Upper lobe of right lung (tissue), 1 donor: ENCODE measurements around the gene TTC28. TPM values are rescaled to one million over a fixed set of nuclear protein-coding genes. Genes with fewer than 3 reads are reported as not detected.
"Not testable (repeated sequence)": the region's sequence is repeated elsewhere in the genome, so short reads cannot be mapped to it uniquely, and the experiment has no call there.

Experiments used
- ATAC-seq: fragments of 200-7000 bp; cut with Tn5 transposase; one replicate; pipeline ENCODE4 v1.9.1; 2020; ENCODE audit warnings: mild to moderate bottlenecking, moderate library complexity
- DNase-seq: peaks from one replicate; pipeline ENCODE4 v3.0.0-alpha.2; 2020
- H3K27ac ChIP-seq: fragments of 200-600 bp; one replicate; pipeline ENCODE4 v1.8.0; 2022
- H3K27me3 ChIP-seq: fragments of 200-600 bp; one replicate; pipeline ENCODE4 v1.8.0; 2022; ENCODE audit warnings: mild to moderate bottlenecking
- H3K36me3 ChIP-seq: fragments of 200-600 bp; one replicate; pipeline ENCODE4 v1.8.0; 2022
- H3K4me1 ChIP-seq: fragments of 200-600 bp; one replicate; pipeline ENCODE4 v1.8.0; 2022
- H3K4me3 ChIP-seq: fragments of 200-600 bp; one replicate; pipeline ENCODE4 v1.8.0; 2022; ENCODE audit warnings: mild to moderate bottlenecking
- H3K9me3 ChIP-seq: fragments of 200-600 bp; one replicate; pipeline ENCODE4 v1.8.0; 2022
- intact Hi-C: fragments of 100-400 bp; cut with DNase I; formaldehyde crosslinking; loops from one replicate; pipeline ENCODE4 v1.11.0; 2022
- total RNA-seq: library from RNA; stranded (reverse); fragmentation: NEBNext Ultra II Directional; extraction: Animal tissue kit (Norgen Biotek cat#: 25700); gene quantifications from one replicate; pipeline ENCODE4 v1.2.1, GENCODE V29; 2021
- TF ChIP-seq, protein P1 (sequence below): fragments of 200-600 bp; IDR thresholded peaks from one replicate; pipeline ENCODE4 v1.8.0; 2022; ENCODE audit warnings: antibody characterized with exemption
- donor health status: DM: no; HTN: yes; CAD: no; lungs with severe emphysema.

Gene TTC28
- total RNA-seq, 1 donor from 2014 or later, result 48.7 TPM

DNA sequence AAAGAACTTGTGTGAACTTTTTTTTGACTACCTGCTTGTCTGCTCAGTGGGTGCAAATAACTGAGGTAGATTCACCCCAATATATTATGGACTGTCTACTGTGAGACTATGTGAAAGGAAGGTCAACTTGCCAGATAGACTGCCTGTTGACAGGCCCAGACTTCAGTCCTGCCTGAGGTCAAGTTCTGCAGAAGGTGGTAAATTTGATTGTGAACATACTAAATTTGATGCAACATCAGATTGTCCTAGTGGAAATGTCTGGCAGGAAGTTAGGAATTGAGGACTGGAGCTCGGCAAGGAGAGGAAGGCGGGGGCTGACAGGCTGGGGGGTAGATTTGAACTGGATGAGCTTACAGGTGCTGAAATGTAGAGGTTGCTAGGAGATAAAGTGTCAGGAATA, 140.7 kb downstream of the TTC28 start:
- Histone ChIP-seq H3K9me3 (no peaks in the 10 kb centered on the region), H3K27me3 (no peaks in the 10 kb centered on the region), H3K4me1 (no peaks in the 10 kb centered on the region), H3K36me3 (no peaks in the 10 kb centered on the region), H3K4me3 (no peak overlapping the region), H3K27ac (no peak overlapping the region)
- ATAC-seq (no peak), DNase-seq (no peak)
- TF ChIP-seq, protein P1, sequence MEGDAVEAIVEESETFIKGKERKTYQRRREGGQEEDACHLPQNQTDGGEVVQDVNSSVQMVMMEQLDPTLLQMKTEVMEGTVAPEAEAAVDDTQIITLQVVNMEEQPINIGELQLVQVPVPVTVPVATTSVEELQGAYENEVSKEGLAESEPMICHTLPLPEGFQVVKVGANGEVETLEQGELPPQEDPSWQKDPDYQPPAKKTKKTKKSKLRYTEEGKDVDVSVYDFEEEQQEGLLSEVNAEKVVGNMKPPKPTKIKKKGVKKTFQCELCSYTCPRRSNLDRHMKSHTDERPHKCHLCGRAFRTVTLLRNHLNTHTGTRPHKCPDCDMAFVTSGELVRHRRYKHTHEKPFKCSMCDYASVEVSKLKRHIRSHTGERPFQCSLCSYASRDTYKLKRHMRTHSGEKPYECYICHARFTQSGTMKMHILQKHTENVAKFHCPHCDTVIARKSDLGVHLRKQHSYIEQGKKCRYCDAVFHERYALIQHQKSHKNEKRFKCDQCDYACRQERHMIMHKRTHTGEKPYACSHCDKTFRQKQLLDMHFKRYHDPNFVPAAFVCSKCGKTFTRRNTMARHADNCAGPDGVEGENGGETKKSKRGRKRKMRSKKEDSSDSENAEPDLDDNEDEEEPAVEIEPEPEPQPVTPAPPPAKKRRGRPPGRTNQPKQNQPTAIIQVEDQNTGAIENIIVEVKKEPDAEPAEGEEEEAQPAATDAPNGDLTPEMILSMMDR, result no peak
- intact Hi-C loops, result no loop called here

DNA sequence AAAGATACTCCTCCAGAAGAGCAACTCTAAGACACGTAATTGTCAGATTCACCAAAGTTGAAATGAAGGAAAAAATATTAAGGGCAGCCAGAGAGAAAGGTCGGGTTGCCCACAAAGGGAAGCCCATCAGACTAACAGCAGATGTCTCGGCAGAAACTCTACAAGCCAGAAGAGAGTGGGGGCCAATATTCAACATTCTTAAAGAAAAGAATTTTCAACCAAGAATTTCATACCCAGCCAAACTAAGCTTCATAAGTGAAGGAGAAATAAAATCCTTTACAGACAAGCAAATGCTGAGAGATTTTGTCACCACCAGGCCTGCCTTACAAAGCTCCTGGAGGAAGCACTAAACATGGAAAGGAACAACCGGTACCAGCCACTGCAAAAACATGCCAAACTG, 149.1 kb downstream of the TTC28 start:
- H3K9me3 ChIP-seq, H3K27ac ChIP-seq, H3K4me1 ChIP-seq, H3K36me3 ChIP-seq, ATAC-seq, intact Hi-C loops, DNase-seq, H3K4me3 ChIP-seq, H3K27me3 ChIP-seq: not testable (repeated sequence)

DNA sequence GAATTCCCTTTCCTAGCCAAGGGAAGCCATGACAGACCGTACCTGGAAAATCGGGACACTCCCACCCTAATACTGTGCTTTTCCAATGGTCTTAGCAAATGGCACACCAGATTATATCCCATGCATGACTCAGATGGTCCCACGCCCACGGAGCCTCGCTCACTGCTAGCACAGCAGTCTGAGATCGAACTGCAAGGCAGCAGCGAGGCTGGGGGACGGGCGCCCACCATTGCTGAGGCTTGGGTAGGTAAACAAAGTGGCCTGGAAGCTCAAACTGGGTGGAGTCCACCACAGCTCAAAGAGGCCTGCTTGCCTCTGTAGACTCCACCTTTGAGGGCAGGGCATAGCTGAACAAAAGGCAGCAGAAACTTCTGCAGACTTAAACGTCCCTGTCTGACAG, 150.5 kb downstream of the TTC28 start:
- H3K9me3 ChIP-seq, DNase-seq, intact Hi-C loops, H3K4me3 ChIP-seq, H3K36me3 ChIP-seq, H3K27ac ChIP-seq, ATAC-seq, H3K27me3 ChIP-seq, H3K4me1 ChIP-seq: not testable (repeated sequence)

DNA sequence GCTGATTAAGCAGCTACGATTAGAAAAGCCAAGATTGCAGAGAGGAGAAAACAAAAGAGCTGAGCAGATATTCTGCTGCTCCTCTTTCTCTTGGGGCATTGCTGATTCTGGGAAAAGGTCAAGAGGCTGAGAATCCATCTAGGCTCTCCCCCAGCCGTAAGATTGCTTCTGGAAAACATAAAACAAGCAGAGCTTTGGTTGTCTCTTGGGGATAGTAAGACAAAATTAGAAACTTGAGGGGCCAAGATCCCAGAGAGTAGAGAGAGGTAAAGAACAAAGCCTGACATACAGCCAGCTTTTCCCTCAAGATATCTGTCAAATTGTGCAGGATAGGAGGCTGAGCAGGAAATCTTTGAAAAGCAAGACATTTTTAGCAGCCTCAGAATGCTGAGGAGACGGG, 158.2 kb downstream of the TTC28 start:
- Histone ChIP-seq H3K27ac (no peak overlapping the region), H3K4me1 (no peaks in the 10 kb centered on the region), H3K36me3 (no peaks in the 10 kb centered on the region), H3K27me3 (no peaks in the 10 kb centered on the region), H3K4me3 (no peak overlapping the region), H3K9me3 (no peaks in the 10 kb centered on the region)
- intact Hi-C loops, result no loop called here
- ATAC-seq (no peak), DNase-seq (no peak)
- TF ChIP-seq, protein P1, result no peak

DNA sequence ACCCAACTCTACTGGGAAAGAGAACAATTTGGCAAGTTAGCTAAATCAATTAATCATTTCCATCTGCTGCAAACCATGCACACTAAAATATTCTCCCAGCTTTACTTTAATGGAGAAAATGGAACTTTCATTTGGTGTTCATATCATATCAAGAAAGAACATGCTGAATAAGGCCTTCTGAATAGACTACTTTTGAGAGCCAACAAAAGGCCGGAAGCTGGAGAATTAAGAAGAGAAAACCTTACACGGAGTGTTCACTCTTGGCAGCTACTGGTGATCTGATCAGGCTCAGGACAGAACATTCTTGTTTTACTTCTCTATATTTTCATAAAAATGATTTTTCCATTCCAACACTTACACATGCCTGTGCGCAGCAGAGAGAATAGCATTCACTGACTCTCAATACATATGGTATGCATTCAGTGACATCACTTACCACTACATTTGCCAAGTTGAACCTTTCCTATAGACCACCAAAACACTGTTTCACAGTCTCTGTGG, 165.3 kb downstream of the TTC28 start:
- Histone ChIP-seq H3K4me3 (no peak overlapping the region), H3K4me1 (no peaks in the 10 kb centered on the region), H3K27ac (no peak overlapping the region), H3K36me3 (no peaks in the 10 kb centered on the region), H3K27me3 (no peaks in the 10 kb centered on the region), H3K9me3 (peaks cover 5% of the 10 kb centered on the region)
- intact Hi-C loops, result no loop called here
- DNase-seq, result no peak
- no peak for ATAC-seq
- TF ChIP-seq, protein P1, result no peak

DNA sequence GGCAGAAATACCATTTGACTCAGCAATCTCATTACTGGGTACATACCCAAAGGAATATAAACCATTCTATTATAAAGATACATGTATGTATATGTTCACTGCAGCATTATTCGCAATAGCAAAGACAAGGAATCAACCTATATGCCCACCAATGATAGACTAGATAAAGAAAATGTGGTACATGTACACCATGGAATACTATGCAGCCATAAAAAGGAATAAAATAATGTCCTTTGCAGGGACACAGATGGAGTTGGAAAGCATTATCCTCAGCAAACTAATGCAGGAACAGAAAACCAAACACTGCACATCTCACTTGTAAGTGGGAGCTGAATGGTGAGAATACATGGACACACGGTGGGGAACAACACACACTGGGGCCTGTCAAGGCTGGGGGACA, 167.3 kb downstream of the TTC28 start:
- H3K27me3 ChIP-seq, H3K27ac ChIP-seq, H3K9me3 ChIP-seq, H3K4me1 ChIP-seq, ATAC-seq, intact Hi-C loops, H3K4me3 ChIP-seq, H3K36me3 ChIP-seq, DNase-seq: not testable (repeated sequence)

DNA sequence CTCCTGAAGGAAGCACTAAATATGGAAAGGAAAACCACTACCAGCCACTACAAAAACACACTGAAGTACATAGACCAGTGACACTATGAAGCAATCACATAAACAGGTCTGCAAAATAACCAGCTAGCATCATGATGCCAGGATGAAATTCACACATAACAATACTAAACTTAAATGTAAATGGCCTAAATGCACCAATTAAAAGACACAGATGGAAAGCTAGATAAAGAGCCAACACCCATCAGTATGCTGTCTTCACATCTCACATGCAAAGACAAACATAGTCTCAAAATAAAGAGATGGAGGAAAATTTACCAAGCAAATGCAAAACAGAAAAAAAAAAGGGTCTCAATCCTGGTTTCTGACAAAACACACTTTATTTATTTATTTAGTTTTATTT, 171.7 kb downstream of the TTC28 start:
- Histone ChIP-seq H3K4me1 (no peaks in the 10 kb centered on the region), H3K36me3 (no peaks in the 10 kb centered on the region), H3K27ac (no peak overlapping the region), H3K9me3 (peaks cover 5% of the 10 kb centered on the region), H3K27me3 (no peaks in the 10 kb centered on the region), H3K4me3 (no peak overlapping the region)
- TF ChIP-seq, protein P1, result no peak
- DNase-seq, result no peak
- ATAC-seq, result no peak
- intact Hi-C loops, result no loop called here
